GM12878 (cell line): ENCODE data around the gene TBCCD1. TPM values are rescaled to one million over a fixed set of nuclear protein-coding genes. Genes with fewer than 3 reads are reported as not detected.

Experiments used
- ATAC-seq: fragments of 200-7000 bp; cut with Tn5 transposase; 3 replicates; pipeline ENCODE4 v1.9.1; 2020; ENCODE audit warnings: mild to moderate bottlenecking, moderate library complexity
- BruUV-seq: library from RNA; stranded (reverse); fragments of 400-500 nt; replicated peaks from 2 replicates; lab custom pipeline; 2021; lab: Mats Ljungman, UMichigan
- CTCF ChIA-PET: fragments of 300-600 bp; sonication (Branson Sonifier 250); formaldehyde crosslinking; extraction: SDS; loops from one replicate; lab custom pipeline; 2021; ENCODE audit warnings: inconsistent platforms; lab: Yijun Ruan, JAX
- POLR2A ChIA-PET: fragments of 350-600 bp; formaldehyde crosslinking; extraction: SDS; loops from one replicate; lab custom pipeline; 2021; ENCODE audit warnings: inconsistent platforms; lab: Charles Lee
- RAD21 ChIA-PET: fragments of 300-600 bp; sonication (Branson Sonifier 250); formaldehyde crosslinking; loops from one replicate; lab custom pipeline; 2023; ENCODE audit warnings: antibody characterized with exemption; ENCODE audit not compliant: unreplicated experiment; lab: Charles Lee
- SMC1A ChIA-PET: fragments of 300-600 bp; sonication (Branson Sonifier 250); formaldehyde crosslinking; loops from one replicate; lab custom pipeline; 2023; ENCODE audit not compliant: unreplicated experiment, uncharacterized antibody; lab: Charles Lee
- DNase-seq: peaks from one replicate; pipeline ENCODE4 v3.0.0-alpha.2; 2011; ENCODE audit warnings: low read depth, low spot score
- FAIRE-seq: peaks from 3 replicates; lab custom pipeline; 2011; peaks lifted over from hg19 to GRCh38; lab: Jason Lieb, UNC
- H2AFZ ChIP-seq: 2 replicates; pipeline ENCODE4 v1.6.0; 2011; ENCODE audit warnings: low read depth, low read length, control low read depth; ENCODE audit not compliant: control insufficient read depth
- H3K27ac ChIP-seq: 2 replicates; pipeline ENCODE4 v1.5.1; 2011; ENCODE audit warnings: control low read depth; ENCODE audit not compliant: control insufficient read depth, insufficient read depth
- H3K27me3 ChIP-seq, 2 experiments: replicated peaks in 1 of 2; 2 replicates each; pipeline versions ENCODE4 v1.6.0 to v1.6.1; 2011; ENCODE audit warnings: low read length in 1 of 2; ENCODE audit not compliant: control insufficient read depth in 2 of 2, insufficient read depth in 2 of 2
- H3K36me3 ChIP-seq, 2 experiments: 2 replicates each; pipeline ENCODE4 v1.5.1; 2011; ENCODE audit warnings: low read length in 1 of 2; ENCODE audit not compliant: control insufficient read depth in 2 of 2, insufficient read depth in 2 of 2
- H3K4me1 ChIP-seq: 2 replicates; pipeline ENCODE4 v1.6.1; 2011; ENCODE audit warnings: mild to moderate bottlenecking, low read length, moderate library complexity, mixed read lengths; ENCODE audit not compliant: control insufficient read depth, insufficient read depth
- H3K4me2 ChIP-seq: 2 replicates; pipeline ENCODE4 v1.6.0; 2011; ENCODE audit warnings: control low read depth; ENCODE audit not compliant: control insufficient read depth, insufficient read depth
- H3K4me3 ChIP-seq: fragments of 200-600 bp; sonication (generic); 2 replicates; pipeline ENCODE4 v1.5.1; 2016
- H3K79me2 ChIP-seq: 2 replicates; pipeline ENCODE4 v1.6.0; 2011; ENCODE audit warnings: low read length; ENCODE audit not compliant: control insufficient read depth, insufficient read depth
- H3K9ac ChIP-seq: 2 replicates; pipeline ENCODE4 v1.8.0; 2011; ENCODE audit warnings: low read length, control low read depth, mixed read lengths; ENCODE audit not compliant: control insufficient read depth, insufficient read depth
- H3K9me3 ChIP-seq: replicated peaks from 3 replicates; pipeline ENCODE4 v1.5.1; 2011; ENCODE audit warnings: mild to moderate bottlenecking, low read length; ENCODE audit not compliant: control insufficient read depth, insufficient read depth
- H4K20me1 ChIP-seq: 2 replicates; pipeline ENCODE4 v1.6.0; 2011; ENCODE audit not compliant: control insufficient read depth, insufficient read depth
- CHD2 ChIP-seq: IDR thresholded peaks from 2 replicates; pipeline ENCODE4 v1.6.1; 2011; ENCODE audit warnings: low read depth, low read length, improper control_type of control experiment, borderline replicate concordance
- CHD4 ChIP-seq: fragments of 200-600 bp; sonication (generic); IDR thresholded peaks from 2 replicates; pipeline ENCODE4 v1.6.1; 2016; ENCODE audit warnings: mild to moderate bottlenecking
- DPF2 ChIP-seq: fragments of 450-650 bp; IDR thresholded peaks from 2 replicates; pipeline ENCODE4 v1.6.1; 2017; ENCODE audit warnings: mild to moderate bottlenecking
- IKZF1 ChIP-seq: fragments of 450-650 bp; conservative IDR thresholded peaks from 2 replicates; pipeline ENCODE4 v1.6.1; 2017; ENCODE audit warnings: antibody characterized with exemption, mild to moderate bottlenecking
- MYC ChIP-seq: IDR thresholded peaks from 2 replicates; pipeline ENCODE4 v1.6.1; 2011; ENCODE audit warnings: mild to moderate bottlenecking, low read length, moderate library complexity, inconsistent platforms; ENCODE audit not compliant: insufficient read depth, insufficient replicate concordance, insufficient read length, severe bottlenecking
- NFYA ChIP-seq: IDR thresholded peaks from 2 replicates; pipeline ENCODE4 v1.6.1; 2011; ENCODE audit warnings: low read depth, mild to moderate bottlenecking, low read length, improper control_type of control experiment, borderline replicate concordance
- RAD51 ChIP-seq: fragments of 450-650 bp; IDR thresholded peaks from 2 replicates; pipeline ENCODE4 v1.6.1; 2016; ENCODE audit warnings: moderate library complexity, mild to moderate bottlenecking, inconsistent platforms
- SREBF2 ChIP-seq: IDR thresholded peaks from 2 replicates; pipeline ENCODE4 v1.6.1; 2012; ENCODE audit warnings: mild to moderate bottlenecking, low read length
- SRF ChIP-seq, 2 experiments: IDR thresholded peaks; 2 replicates each; pipeline ENCODE4 v1.6.1; 2011; ENCODE audit warnings: low read depth in 2 of 2, low read length in 2 of 2, mild to moderate bottlenecking in 1 of 2, moderate library complexity in 1 of 2
- YY1 ChIP-seq: IDR thresholded peaks from 2 replicates; pipeline ENCODE4 v1.6.1; 2011; ENCODE audit warnings: low read depth, mild to moderate bottlenecking, low read length
- ZNF384 ChIP-seq: IDR thresholded peaks from 2 replicates; pipeline ENCODE4 v1.6.1; 2012; ENCODE audit warnings: low read depth, mild to moderate bottlenecking, low read length, improper control_type of control experiment, borderline replicate concordance
- WGBS: methylation state at CpG from one replicate; pipeline ENCODE4 v1.1.6; 2016; ENCODE audit warnings: low lambda C conversion rate; ENCODE audit not compliant: insufficient replicate concordance, insufficient coverage; ENCODE audit errors: missing lambda C conversion rate; 5-methylcytosine and 5-hydroxymethylcytosine counted together
- in situ Hi-C: fragments of 300-500 bp; cut with MboI; formaldehyde crosslinking; loops from 9 replicates; pipeline ENCODE4 v1.14.3; 2018; ENCODE audit warnings: mixed read lengths
- intact Hi-C: fragments of 100-400 bp; cut with micrococcal nuclease; formaldehyde crosslinking; loops from one replicate; pipeline ENCODE4 v1.14.2; 2022; ENCODE audit not compliant: unreplicated experiment
- polyA plus RNA-seq, 11 experiments: library from polyadenylated mRNA; depleted of rRNA in 4 of 11; unstranded in 6 of 11; stranded (reverse) in 5 of 11; fragments of >200 nt; fragmentation: Nextera tagmentation in 4 of 11; fragmentation: Illumina TruSeq in 1 of 11; extraction: Ambion mirVana in 4 of 11; extraction: Trizol in 1 of 11; gene quantifications; 1 replicate in 1 of 11; 2 replicates in 10 of 11; pipeline versions ENCODE4 v1.2.1 to v1.2.3, GENCODE V29; 2011 to 2016; ENCODE audit warnings: inconsistent platforms in 2 of 11, missing spikeins in 2 of 11, low read depth in 1 of 11
- total RNA-seq, 4 experiments: library from RNA; depleted of rRNA in 3 of 4; stranded (reverse); fragments of >200 nt in 3 of 4; fragmentation: Illumina TruSeq in 1 of 4; extraction: Trizol in 1 of 4; gene quantifications; 2 replicates each; pipeline versions ENCODE4 v1.2.1 to v1.2.3, GENCODE V29; 2013 to 2021
- TF ChIP-seq, protein P1 (sequence below): IDR thresholded peaks from 2 replicates; pipeline ENCODE4 v1.6.1; 2012; ENCODE audit warnings: low read depth, low read length, improper control_type of control experiment
- TF ChIP-seq, protein P2 (sequence below): IDR thresholded peaks from 2 replicates; pipeline ENCODE4 v1.6.1; 2011; ENCODE audit warnings: mild to moderate bottlenecking, low read depth, low read length, moderate library complexity; ENCODE audit not compliant: insufficient replicate concordance
- TF ChIP-seq, protein P3 (sequence below): IDR thresholded peaks from 2 replicates; pipeline ENCODE4 v1.6.1; 2011; ENCODE audit warnings: borderline replicate concordance, low read depth, mild to moderate bottlenecking, moderate library complexity, low read length; ENCODE audit not compliant: insufficient read depth, poor library complexity, severe bottlenecking
- TF ChIP-seq, protein P4 (sequence below): fragments of 450-650 bp; IDR thresholded peaks from 2 replicates; pipeline ENCODE4 v1.6.1; 2017; ENCODE audit warnings: mild to moderate bottlenecking

TBCCD1 gene
- total and polyA plus RNA-seq, 10 of the 15 experiments (the other 5 are each of a cell fraction or from before 2014, with no cell fraction given): 6.9 to 23.4 (median 14.7) TPM

DNA sequence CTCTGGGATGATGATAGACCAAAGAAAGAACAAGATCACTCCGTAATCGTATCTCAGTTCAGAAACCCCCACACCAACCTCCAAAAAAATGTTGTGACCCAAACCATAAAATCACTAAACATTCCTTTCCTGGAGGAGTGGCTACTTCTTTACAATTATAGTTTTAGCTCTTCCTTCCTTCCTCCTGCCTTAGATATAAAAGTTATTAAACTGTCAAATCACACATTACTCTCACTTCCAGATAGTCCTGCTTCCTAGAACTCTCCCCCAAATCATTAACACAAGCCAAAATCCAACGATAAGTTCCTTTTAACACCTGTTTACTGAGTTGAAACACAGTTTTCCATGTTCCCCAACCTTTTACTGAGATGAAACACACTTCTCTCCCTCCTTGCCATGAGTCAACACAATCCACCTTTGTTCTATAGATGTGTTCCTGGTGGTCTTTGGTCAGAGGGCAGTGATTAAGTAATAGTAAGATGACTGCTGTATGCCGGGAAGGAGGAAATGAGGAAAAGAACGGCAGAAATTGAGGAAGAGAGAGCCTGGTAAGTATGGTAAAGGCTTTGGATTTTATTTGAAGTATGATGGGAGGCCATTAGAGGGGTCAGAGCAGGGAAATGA, 14.6 kb downstream of the TBCCD1 start:
- intact Hi-C loops (no loop called here), in situ Hi-C loops (no loop called here)
- Histone ChIP-seq H3K4me3 (no peak overlapping the region), H3K79me2 (no peaks in the 10 kb centered on the region), H3K9ac (no peak overlapping the region), H3K9me3 (no peaks in the 10 kb centered on the region), H4K20me1 (no peaks in the 10 kb centered on the region), H3K4me1 (no peaks in the 10 kb centered on the region), H3K27me3 (no peaks in the 10 kb centered on the region), H2AFZ (no peak overlapping the region), H3K4me2 (no peak overlapping the region), H3K36me3 (peaks cover 4 to 26% of the 10 kb centered on the region in 2 experiments), H3K27ac (no peak overlapping the region)
- FAIRE-seq (no peak), DNase-seq (no peak), ATAC-seq (no peak)
- POLR2A ChIA-PET: no interaction called here
- BruUV-seq: TSS peak; percentile 41
- RAD21 ChIA-PET: interaction anchor here (1.0 kb wide), 1 partner anchor 287 kb away, joined by 4 read pairs; no protein-coding TSS in a partner anchor
- CTCF ChIA-PET: interaction anchor here (0.9 to 2.7 kb wide), 2 partner anchors 12 to 64 kb away, joined by 3 to 23 read pairs; no protein-coding TSS in a partner anchor
- SMC1A ChIA-PET: interaction anchor here (3.0 kb wide), 1 partner anchor 12 kb away, joined by 12 read pairs; no protein-coding TSS in a partner anchor
- 92% methylated on average over 5 of the region's 5 CpGs for WGBS
- TF ChIP-seq, protein P1, sequence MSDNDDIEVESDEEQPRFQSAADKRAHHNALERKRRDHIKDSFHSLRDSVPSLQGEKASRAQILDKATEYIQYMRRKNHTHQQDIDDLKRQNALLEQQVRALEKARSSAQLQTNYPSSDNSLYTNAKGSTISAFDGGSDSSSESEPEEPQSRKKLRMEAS: no peak
- TF ChIP-seq CHD2 (no peak), CHD4 (no peak), SREBF2 (no peak), IKZF1 (no peak), MYC (no peak), DPF2 (no peak), RAD51 (no peak), ZNF384 (no peak), YY1 (no peak), SRF (IDR thresholded peaks at IDR 0.05; ENCODE audit: low read depth in 2 of 2, low read length in 2 of 2) (no peak), NFYA (no peak)
- TF ChIP-seq, protein P2, sequence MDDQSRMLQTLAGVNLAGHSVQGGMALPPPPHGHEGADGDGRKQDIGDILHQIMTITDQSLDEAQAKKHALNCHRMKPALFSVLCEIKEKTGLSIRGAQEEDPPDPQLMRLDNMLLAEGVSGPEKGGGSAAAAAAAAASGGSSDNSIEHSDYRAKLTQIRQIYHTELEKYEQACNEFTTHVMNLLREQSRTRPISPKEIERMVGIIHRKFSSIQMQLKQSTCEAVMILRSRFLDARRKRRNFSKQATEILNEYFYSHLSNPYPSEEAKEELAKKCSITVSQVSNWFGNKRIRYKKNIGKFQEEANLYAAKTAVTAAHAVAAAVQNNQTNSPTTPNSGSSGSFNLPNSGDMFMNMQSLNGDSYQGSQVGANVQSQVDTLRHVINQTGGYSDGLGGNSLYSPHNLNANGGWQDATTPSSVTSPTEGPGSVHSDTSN: no peak
- TF ChIP-seq, protein P3, sequence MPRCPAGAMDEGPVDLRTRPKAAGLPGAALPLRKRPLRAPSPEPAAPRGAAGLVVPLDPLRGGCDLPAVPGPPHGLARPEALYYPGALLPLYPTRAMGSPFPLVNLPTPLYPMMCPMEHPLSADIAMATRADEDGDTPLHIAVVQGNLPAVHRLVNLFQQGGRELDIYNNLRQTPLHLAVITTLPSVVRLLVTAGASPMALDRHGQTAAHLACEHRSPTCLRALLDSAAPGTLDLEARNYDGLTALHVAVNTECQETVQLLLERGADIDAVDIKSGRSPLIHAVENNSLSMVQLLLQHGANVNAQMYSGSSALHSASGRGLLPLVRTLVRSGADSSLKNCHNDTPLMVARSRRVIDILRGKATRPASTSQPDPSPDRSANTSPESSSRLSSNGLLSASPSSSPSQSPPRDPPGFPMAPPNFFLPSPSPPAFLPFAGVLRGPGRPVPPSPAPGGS: no peak
- TF ChIP-seq, protein P4, sequence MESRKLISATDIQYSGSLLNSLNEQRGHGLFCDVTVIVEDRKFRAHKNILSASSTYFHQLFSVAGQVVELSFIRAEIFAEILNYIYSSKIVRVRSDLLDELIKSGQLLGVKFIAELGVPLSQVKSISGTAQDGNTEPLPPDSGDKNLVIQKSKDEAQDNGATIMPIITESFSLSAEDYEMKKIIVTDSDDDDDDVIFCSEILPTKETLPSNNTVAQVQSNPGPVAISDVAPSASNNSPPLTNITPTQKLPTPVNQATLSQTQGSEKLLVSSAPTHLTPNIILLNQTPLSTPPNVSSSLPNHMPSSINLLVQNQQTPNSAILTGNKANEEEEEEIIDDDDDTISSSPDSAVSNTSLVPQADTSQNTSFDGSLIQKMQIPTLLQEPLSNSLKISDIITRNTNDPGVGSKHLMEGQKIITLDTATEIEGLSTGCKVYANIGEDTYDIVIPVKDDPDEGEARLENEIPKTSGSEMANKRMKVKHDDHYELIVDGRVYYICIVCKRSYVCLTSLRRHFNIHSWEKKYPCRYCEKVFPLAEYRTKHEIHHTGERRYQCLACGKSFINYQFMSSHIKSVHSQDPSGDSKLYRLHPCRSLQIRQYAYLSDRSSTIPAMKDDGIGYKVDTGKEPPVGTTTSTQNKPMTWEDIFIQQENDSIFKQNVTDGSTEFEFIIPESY: no peak
